Thyroid gland (tissue), 4 donors: ENCODE data around the gene DENND1A.

Experiments
- CTCF ChIP-seq, 6 experiments: fragments of 200-600 bp in 3 of 6; fragments of 450-650 bp in 3 of 6; sonication (generic) in 3 of 6; IDR thresholded peaks; one replicate each; pipeline ENCODE4 v1.5.1; 2016 to 2019; ENCODE audit warnings: antibody characterized with exemption in 6 of 6, mild to moderate bottlenecking in 2 of 6, inconsistent platforms in 1 of 6, moderate library complexity in 1 of 6
- POLR2A ChIP-seq, 2 donors: fragments of 450-650 bp; IDR thresholded peaks; one replicate each; pipeline ENCODE4 v1.6.1; 2017; ENCODE audit warnings: antibody characterized with exemption in 2 of 2, mild to moderate bottlenecking in 2 of 2, moderate library complexity in 1 of 2

- TF ChIP-seq POLR2A (IDR thresholded peaks at IDR 0.05) (no peak), CTCF (IDR thresholded peaks at IDR 0.05) (no peak)
Measured at GRCh38 chr9:123739902-123740301, 190.0 kb downstream of the DENND1A start.
